Hepatocyte (in vitro differentiated cells): ENCODE results near the gene DHRS3.

Source experiments
- CTCF ChIP-seq: fragments of 200-600 bp; sonication (generic); IDR thresholded peaks from 2 replicates; pipeline ENCODE4 v1.5.1; 2016; ENCODE audit warnings: antibody characterized with exemption, mild to moderate bottlenecking; ENCODE audit not compliant: poor library complexity
- EZH2 ChIP-seq: fragments of 200-600 bp; sonication (generic); IDR thresholded peaks from 2 replicates; pipeline ENCODE4 v1.6.1; 2016; ENCODE audit warnings: antibody characterized with exemption, mild to moderate bottlenecking, borderline replicate concordance

GRCh38 chr1:12544357-12544756, 73.7 kb downstream of the DHRS3 start:
- TF ChIP-seq CTCF, result no peak
- TF ChIP-seq EZH2, result no peak
